Suprapubic skin (tissue), 3 donors: ENCODE results near the gene CYP4B1.
"Not testable (repeated sequence)": the region's sequence is repeated elsewhere in the genome, so short reads cannot be mapped to it uniquely, and the experiment has no call there.

Source experiments
- POLR2A ChIP-seq, 2 donors: fragments of 450-650 bp; IDR thresholded peaks; one replicate each; pipeline ENCODE4 v1.6.1; 2017; ENCODE audit warnings: antibody characterized with exemption in 2 of 2, mild to moderate bottlenecking in 2 of 2, moderate library complexity in 2 of 2
- TF ChIP-seq, protein P1 (sequence below), 2 donors: fragments of 200-600 bp in 1 of 2; fragments of 450-650 bp in 1 of 2; sonication (generic) in 1 of 2; IDR thresholded peaks; one replicate each; pipeline ENCODE4 v1.5.1; 2016 to 2019; ENCODE audit warnings: antibody characterized with exemption in 2 of 2, mild to moderate bottlenecking in 1 of 2, moderate library complexity in 1 of 2

GRCh38 chr1:46846386-46846785, 47.5 kb downstream of the CYP4B1 start:
- TF ChIP-seq, protein P1, sequence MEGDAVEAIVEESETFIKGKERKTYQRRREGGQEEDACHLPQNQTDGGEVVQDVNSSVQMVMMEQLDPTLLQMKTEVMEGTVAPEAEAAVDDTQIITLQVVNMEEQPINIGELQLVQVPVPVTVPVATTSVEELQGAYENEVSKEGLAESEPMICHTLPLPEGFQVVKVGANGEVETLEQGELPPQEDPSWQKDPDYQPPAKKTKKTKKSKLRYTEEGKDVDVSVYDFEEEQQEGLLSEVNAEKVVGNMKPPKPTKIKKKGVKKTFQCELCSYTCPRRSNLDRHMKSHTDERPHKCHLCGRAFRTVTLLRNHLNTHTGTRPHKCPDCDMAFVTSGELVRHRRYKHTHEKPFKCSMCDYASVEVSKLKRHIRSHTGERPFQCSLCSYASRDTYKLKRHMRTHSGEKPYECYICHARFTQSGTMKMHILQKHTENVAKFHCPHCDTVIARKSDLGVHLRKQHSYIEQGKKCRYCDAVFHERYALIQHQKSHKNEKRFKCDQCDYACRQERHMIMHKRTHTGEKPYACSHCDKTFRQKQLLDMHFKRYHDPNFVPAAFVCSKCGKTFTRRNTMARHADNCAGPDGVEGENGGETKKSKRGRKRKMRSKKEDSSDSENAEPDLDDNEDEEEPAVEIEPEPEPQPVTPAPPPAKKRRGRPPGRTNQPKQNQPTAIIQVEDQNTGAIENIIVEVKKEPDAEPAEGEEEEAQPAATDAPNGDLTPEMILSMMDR (IDR thresholded peaks at IDR 0.05): not testable (repeated sequence)
- TF ChIP-seq POLR2A (IDR thresholded peaks at IDR 0.05): not testable (repeated sequence)
